HG03457 (cell line): ENCODE data around the gene TM2D3.
"Not testable (repeated sequence)": the region's sequence is repeated elsewhere in the genome, so short reads cannot be mapped to it uniquely, and the experiment has no call there.

Experiments
- ATAC-seq: cut with Tn5 transposase; IDR thresholded peaks from one replicate; pipeline ENCODE4 v1.9.1; 2021; ENCODE audit warnings: moderate number of reproducible peaks; ENCODE audit not compliant: unreplicated experiment

TM2D3 gene

GRCh38 chr15:101657968-101658784, 6.0 kb upstream of the TM2D3 start:
- ATAC-seq, result no peak

- ATAC-seq, result no peak
Observed at GRCh38 chr15:101657171-101657570, 5.0 kb upstream of the TM2D3 start.

GRCh38 chr15:101654624-101655337, 2.6 kb upstream of the TM2D3 start:
- ATAC-seq, result not testable (repeated sequence)

GRCh38 chr15:101654171-101654570, 2.0 kb upstream of the TM2D3 start:
- no peak for ATAC-seq

- no peak for ATAC-seq
Observed at GRCh38 chr15:101652786-101653430, 727 bp upstream of the TM2D3 start.

- ATAC-seq, result peak; percentile 38
Observed at GRCh38 chr15:101651554-101652097, 555 bp downstream of the TM2D3 start.

GRCh38 chr15:101650145-101650544, 2.0 kb downstream of the TM2D3 start:
- no peak for ATAC-seq

GRCh38 chr15:101648356-101648755, 3.8 kb downstream of the TM2D3 start:
- ATAC-seq, result no peak

- ATAC-seq, result no peak
Observed at GRCh38 chr15:101647251-101647650, 4.9 kb downstream of the TM2D3 start.

GRCh38 chr15:101646672-101647071, 5.5 kb downstream of the TM2D3 start:
- no peak for ATAC-seq

GRCh38 chr15:101642361-101642760, 9.8 kb downstream of the TM2D3 start:
- no peak for ATAC-seq

- no peak for ATAC-seq
Observed at GRCh38 chr15:101641894-101642293, 10.3 kb downstream of the TM2D3 start.

- no peak for ATAC-seq
Observed at GRCh38 chr15:101641129-101641764, 10.9 kb downstream of the TM2D3 start.

- no peak for ATAC-seq
Observed at GRCh38 chr15:101639667-101640066, 12.5 kb downstream of the TM2D3 start.

GRCh38 chr15:101637919-101638318, 14.3 kb downstream of the TM2D3 start:
- no peak for ATAC-seq

- no peak for ATAC-seq
Observed at GRCh38 chr15:101637516-101637915, 14.7 kb downstream of the TM2D3 start.

- ATAC-seq, result no peak
Observed at GRCh38 chr15:101637038-101637437, 15.1 kb downstream of the TM2D3 start.

GRCh38 chr15:101635944-101636727, 16.0 kb downstream of the TM2D3 start:
- ATAC-seq, result no peak

GRCh38 chr15:101633356-101633755, 18.8 kb downstream of the TM2D3 start:
- no peak for ATAC-seq

- not testable (repeated sequence) for ATAC-seq
Observed at GRCh38 chr15:101626729-101627128, 25.5 kb downstream of the TM2D3 start.
